Stomach (tissue), 4 donors: ENCODE data around the gene RNF130.

Source experiments
- POLR2A ChIP-seq, 4 donors: fragments of 450-650 bp; IDR thresholded peaks; one replicate each; pipeline ENCODE4 v1.6.1; 2016; ENCODE audit warnings: antibody characterized with exemption in 4 of 4, control low read depth in 2 of 4, mild to moderate bottlenecking in 1 of 4, moderate library complexity in 1 of 4
- TF ChIP-seq, protein P1 (sequence below), 7 experiments: fragments of 450-650 bp in 4 of 7; fragments of 200-600 bp in 3 of 7; sonication (generic) in 3 of 7; IDR thresholded peaks; one replicate each; pipeline ENCODE4 v1.5.1; 2016 to 2019; ENCODE audit warnings: antibody characterized with exemption in 7 of 7, control low read depth in 2 of 7, mild to moderate bottlenecking in 1 of 7

DNA sequence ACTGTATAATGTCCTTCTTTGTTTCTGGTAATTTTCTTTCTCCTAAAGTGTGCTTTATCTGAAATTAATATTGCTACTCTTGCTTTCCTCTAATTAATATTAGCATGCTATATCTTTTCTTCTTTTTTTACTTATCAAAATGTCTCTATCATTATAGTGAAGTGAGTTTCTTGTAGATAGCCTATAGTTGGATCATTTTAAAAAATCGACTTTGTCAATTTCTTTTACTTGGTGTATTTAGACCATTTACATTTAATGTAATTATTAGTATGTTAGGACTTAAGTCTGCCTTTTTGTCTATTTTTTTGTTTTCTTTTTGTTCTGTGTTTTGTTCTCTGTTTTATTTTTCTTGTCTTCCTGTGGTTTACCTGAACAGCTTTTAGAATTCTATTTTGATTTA lies 35.4 kb upstream of the RNF130 start:
- no peak for TF ChIP-seq POLR2A (IDR thresholded peaks at IDR 0.05)
- TF ChIP-seq, protein P1, sequence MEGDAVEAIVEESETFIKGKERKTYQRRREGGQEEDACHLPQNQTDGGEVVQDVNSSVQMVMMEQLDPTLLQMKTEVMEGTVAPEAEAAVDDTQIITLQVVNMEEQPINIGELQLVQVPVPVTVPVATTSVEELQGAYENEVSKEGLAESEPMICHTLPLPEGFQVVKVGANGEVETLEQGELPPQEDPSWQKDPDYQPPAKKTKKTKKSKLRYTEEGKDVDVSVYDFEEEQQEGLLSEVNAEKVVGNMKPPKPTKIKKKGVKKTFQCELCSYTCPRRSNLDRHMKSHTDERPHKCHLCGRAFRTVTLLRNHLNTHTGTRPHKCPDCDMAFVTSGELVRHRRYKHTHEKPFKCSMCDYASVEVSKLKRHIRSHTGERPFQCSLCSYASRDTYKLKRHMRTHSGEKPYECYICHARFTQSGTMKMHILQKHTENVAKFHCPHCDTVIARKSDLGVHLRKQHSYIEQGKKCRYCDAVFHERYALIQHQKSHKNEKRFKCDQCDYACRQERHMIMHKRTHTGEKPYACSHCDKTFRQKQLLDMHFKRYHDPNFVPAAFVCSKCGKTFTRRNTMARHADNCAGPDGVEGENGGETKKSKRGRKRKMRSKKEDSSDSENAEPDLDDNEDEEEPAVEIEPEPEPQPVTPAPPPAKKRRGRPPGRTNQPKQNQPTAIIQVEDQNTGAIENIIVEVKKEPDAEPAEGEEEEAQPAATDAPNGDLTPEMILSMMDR (IDR thresholded peaks at IDR 0.05) = no peak
